ENCODE results near the gene PLEKHM3. TPM values are rescaled to one million over a fixed set of nuclear protein-coding genes. Genes with fewer than 3 reads are reported as not detected.

Gene PLEKHM3
- total RNA-seq, 1 donor: 19.7 TPM

DNA sequence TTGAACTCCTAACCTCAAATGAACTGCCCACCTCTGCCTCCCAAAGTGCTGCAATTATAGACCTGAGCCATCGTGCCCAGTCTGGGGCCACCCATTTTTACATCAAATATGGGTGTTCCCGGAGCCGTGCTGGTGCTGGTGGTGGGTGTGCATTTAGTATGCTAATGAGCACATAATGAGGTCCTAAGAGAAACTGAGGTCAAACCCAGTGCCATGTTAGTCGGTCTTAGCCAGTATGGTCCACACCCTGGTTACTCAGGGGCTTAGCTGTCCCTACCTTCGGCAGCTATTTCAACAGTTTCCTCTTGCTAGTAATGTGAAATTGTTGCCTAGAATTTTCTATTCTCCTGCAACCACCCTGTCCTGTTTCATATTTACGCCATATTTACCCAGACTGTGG lies 217.2 kb downstream of the PLEKHM3 start:
- no peak for DNase-seq (ENCODE audit: low read depth in 2 of 3, low spot score in 2 of 3)

DNA sequence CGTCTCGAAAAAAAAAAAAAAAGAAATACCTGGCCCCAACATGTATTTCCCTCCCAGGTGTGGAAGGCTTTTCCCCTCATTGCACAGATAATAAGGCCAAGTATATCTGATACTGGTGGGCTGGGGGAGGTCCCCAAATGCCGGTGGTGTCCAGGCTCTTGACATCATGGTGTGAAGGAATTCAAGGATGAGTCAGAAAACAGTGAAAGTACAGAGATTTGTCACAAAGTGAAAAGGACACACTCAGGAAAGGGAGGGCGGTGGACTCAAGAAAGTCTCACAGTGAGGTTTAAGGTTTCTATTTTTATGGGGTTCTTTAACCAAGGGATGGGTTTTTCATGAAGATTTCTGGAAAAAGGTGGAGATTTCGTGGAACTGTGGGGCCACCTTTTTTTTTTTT lies 217.8 kb downstream of the PLEKHM3 start:
- no peak for DNase-seq (ENCODE audit: low read depth in 2 of 3, low spot score in 2 of 3)

DNA sequence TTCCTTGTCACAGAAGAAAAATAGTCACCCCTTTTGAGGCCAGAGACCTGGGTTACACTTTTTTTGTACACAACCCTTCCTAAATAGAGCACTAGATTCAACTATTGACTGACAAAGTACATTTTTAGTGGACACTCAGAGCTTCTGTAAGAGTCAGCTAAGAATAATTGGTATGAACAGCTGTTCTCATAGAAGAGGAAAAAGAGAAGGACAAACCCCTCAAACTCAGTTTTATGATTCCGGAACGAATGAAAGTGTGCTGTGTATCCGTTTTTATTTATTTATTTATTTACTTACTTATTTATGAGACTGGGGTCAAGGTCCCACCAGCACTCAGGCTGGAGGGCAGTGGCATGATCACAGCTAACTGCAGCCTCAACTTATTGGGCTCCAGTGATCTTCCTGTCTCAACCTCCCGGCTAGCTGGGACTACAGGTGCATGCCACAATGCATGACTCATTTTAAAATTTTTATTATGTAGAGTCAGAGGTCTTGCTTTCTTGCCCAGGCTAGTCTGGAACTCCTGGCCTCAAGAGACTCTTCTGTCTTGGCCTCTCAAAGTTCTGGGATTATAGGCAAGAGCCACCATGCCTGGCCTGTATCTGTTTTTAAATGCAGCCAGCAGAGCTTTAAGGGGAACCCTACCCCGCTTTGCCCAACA lies 219.6 kb downstream of the PLEKHM3 start:
- DNase-seq (ENCODE audit: low read depth in 2 of 3, low spot score in 2 of 3): no peak

DNA sequence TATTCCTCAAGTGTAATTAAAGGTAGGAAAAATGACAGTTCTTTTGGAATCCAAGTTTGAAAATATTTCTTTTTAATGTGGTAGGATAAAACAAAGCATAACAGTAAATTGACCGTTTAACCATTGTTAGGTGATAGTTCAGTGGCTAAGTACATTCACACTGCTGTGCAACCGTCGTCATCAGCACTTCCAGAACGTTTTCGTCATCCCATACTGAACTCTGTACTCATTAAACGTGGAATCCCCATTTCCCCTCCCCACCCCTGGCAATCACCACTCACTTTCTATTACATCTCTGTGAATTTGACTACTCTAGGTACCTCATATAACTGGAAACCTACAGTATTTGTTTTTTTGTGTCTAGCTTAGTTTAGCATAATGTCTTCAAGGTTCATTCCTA lies 222.7 kb downstream of the PLEKHM3 start:
- DNase-seq (ENCODE audit: low read depth in 2 of 3, low spot score in 2 of 3): no peak

DNA sequence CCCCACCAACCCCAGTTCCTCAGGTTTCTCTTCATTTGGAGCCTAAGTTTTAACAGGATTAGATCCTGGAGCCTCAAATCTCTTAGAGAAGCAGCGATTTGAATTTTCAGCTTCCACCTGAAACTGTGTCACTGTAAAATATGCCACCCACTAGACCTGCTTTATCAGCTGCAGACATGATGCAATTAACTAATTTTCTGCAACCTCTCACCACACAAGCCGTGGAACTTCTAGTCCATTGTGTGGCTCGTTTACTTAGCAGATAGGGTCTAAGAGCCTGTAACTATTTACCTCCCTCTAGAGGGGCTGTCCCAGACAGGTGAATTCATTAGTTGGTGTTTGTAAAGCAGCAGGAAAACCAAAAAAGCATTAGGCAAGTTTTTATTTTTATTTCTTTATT lies 224.1 kb downstream of the PLEKHM3 start:
- no peak for DNase-seq (ENCODE audit: low read depth in 2 of 3, low spot score in 2 of 3)

GRCh38 chr2:207796585-207797350 lies 228.6 kb downstream of the PLEKHM3 start:
- no peak for DNase-seq (ENCODE audit: low read depth in 2 of 3, low spot score in 2 of 3)

DNA sequence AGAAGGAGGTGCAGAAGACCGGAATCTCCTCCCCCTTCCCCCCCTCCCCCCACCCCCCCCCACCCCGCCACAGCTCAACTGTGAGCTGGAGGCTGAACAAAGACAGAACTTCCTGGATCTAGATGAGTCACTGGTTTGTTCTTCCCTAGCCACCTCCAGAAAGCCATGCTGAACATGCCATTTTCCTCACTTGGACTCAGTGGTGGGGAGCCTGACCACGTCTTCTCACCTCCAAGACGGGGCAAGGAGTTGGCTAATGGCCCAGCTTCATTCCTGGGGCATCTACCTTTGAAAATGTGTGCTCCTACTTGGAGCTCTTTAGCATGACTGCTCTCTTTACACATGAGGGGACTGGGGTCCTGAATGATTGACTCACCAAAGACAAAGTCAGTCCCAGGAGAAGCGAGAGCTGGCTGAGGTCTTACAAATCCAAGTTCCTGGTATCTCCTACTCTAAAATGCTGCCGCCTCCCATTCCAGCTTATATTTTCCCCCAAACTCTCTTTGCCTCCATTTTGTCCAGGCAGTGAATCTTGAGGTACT lies 233.0 kb downstream of the PLEKHM3 start:
- DNase-seq (ENCODE audit: low read depth in 2 of 3, low spot score in 2 of 3): peak in 2 of 3 donors; percentile 37 to 44

DNA sequence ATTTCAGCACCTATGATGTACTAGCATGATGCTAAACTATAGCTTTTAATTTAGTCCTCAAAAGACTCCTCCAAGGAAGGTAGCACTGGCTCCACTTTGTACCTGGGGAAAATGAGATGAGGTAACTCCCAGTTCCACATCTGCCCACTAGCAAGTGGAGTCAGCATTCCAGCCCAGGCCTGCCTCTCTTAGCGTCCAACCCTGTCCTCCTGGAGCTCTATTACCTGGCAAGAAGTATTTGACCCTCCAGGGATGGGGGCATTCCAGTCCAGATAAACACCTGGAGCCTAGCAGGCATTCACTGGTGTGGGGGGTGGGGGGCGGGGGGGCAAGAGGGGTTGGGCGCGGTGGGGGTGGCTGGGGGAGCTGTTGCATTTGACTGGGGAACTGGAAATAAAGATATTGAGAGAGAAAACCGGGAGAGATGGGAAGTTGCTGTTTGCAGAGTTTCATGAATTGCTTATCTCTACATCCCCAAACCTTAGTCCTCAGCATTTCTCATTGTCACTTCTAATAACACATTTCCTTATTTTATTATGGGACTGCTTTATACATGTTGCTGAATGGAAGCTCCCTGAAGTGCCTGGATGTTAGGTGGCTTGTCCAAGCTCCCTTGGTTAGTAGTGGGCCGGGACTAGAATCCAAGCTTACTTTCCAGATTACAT lies 233.6 kb downstream of the PLEKHM3 start:
- no peak for DNase-seq (ENCODE audit: low read depth in 2 of 3, low spot score in 2 of 3)

DNA sequence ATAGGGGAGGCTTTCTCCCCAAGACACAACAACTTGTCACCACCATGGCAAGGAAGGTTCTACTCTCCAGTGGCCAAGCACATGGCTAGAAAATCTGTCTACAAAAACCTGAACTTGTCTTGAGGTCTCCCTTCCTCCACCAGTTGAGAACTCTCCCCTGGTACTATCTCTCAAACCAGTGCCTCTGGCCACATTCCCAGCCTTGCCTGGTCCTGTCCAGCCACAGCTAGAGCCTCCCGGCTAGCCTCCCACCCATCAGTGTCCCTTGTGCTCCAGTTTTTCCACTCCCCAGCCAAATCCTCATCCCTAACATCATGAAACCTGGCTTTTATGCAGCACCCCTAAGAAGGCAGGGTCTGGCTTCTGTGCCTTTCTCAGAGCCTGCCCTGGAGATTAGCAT lies 234.4 kb downstream of the PLEKHM3 start:
- no peak for DNase-seq (ENCODE audit: low read depth in 2 of 3, low spot score in 2 of 3)

GRCh38 chr2:207787800-207788199 lies 237.5 kb downstream of the PLEKHM3 start:
- DNase-seq (ENCODE audit: low read depth in 2 of 3, low spot score in 2 of 3): no peak

GRCh38 chr2:207787017-207787416 lies 238.3 kb downstream of the PLEKHM3 start:
- DNase-seq (ENCODE audit: low read depth in 2 of 3, low spot score in 2 of 3): no peak

- no peak for DNase-seq (ENCODE audit: low read depth in 2 of 3, low spot score in 2 of 3)
These were observed 240.4 kb downstream of the PLEKHM3 start for GRCh38 chr2:207784898-207785297.

DNA sequence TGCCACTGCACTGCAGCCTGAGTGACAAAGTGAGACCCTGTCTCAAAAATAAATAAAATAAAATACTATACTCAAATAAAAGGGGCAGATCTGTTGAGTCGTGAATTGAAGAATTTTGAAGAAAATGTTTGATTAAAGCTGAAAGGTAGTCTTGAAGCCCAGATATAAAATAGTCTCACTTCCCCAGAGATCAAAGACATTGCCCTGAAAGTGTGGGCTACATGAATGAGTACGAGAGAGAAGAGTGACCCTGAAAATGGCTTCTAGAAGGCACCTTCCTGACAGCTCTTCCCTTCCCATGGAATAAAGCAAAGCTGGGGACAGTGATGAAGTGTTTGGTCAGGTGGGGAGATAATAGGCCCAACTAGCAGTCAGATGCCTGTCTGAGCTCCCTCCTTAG lies 241.8 kb downstream of the PLEKHM3 start:
- DNase-seq (ENCODE audit: low read depth in 2 of 3, low spot score in 2 of 3): no peak

- no peak for DNase-seq (ENCODE audit: low read depth in 2 of 3, low spot score in 2 of 3)
These were observed 242.9 kb downstream of the PLEKHM3 start for GRCh38 chr2:207782238-207783030.

- DNase-seq (ENCODE audit: low read depth in 2 of 3, low spot score in 2 of 3): no peak
These were observed 245.8 kb downstream of the PLEKHM3 start for GRCh38 chr2:207779523-207779922.

DNA sequence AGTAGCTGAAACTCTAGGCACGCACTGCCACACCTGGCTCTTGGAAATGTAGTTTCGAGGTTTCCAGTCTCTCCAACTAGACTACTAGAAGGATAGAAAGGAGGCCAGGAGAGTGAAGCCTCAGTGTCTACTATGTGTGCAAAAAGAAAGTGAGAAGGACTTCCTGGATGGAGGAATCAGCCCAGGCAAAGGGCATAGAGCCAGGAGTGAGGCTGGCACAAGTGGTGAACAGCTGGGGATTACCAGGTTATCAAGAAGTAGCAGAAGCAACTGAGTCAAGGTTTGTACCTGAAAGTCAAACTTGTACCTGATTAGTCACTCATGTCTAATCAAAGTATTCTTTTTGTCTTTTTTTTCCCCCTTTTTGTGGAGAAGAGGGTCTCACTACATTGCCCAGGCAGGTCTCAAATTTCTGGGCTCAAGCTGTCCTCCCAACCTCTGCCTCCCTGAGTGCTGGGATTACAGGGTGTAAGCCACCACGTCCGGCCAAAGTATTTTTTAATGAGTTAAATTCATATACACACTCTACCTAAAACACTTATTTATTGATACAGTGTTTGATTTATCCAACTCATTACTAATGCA lies 246.9 kb downstream of the PLEKHM3 start:
- no peak for DNase-seq (ENCODE audit: low read depth in 2 of 3, low spot score in 2 of 3)

DNA sequence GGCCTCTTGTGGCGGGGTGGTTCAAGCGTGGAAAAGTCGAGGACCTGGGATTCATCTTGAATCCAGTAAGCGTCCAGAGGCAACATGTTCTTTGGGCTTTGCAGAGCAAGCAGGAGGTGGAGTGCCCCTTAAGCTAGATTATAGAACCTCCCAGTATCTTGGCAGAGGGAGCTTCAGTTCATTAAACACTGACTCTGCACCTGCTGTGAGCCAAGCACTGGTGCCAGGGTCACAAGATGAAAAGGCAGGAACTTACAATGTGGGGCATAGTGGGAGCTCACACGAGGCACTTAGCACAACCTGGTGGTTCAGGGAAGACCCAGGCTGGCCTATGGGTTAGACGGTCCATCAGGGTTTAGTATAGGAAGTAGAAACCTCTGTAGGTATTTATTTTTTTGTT lies 248.2 kb downstream of the PLEKHM3 start:
- no peak for DNase-seq (ENCODE audit: low read depth in 2 of 3, low spot score in 2 of 3)

GRCh38 chr2:207775473-207775872 lies 249.9 kb downstream of the PLEKHM3 start:
- DNase-seq (ENCODE audit: low read depth in 2 of 3, low spot score in 2 of 3): no peak

DNA sequence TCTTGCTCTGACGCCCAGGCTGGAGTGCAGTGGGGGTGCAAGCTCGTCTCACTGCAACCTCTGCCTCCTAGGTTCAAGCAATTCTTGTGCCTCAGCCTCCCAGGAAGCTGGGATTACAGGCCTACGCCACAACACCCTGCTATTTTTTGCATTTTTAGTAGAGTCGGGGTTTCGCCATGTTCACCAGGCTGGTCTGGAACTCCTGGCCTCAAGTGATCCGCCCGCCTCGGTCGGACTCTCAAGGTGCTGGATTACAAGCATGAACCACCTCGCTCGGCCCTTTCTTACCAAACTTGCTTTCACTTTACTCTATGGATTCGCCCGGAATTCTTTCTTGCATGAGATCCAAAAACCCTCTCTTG lies 252.5 kb downstream of the PLEKHM3 start:
- DNase-seq (ENCODE audit: low read depth in 2 of 3, low spot score in 2 of 3): no peak

- DNase-seq (ENCODE audit: low read depth in 2 of 3, low spot score in 2 of 3): peak in 1 of 3 donors; percentile 45
These were observed 253.1 kb downstream of the PLEKHM3 start for GRCh38 chr2:207772081-207772843.
